Breast epithelium (tissue), 3 donors: ENCODE measurements around the gene CCDC34.

Experiments used
- CTCF ChIP-seq, 3 donors: fragments of 450-650 bp; IDR thresholded peaks; one replicate each; pipeline ENCODE4 v1.5.1; 2016 to 2017; ENCODE audit warnings: antibody characterized with exemption in 3 of 3, mild to moderate bottlenecking in 3 of 3, moderate library complexity in 3 of 3
- POLR2A ChIP-seq: fragments of 450-650 bp; IDR thresholded peaks from one replicate; pipeline ENCODE4 v1.6.1; 2016; ENCODE audit warnings: antibody characterized with exemption, mild to moderate bottlenecking, moderate library complexity

- TF ChIP-seq POLR2A (no peak), CTCF (IDR thresholded peaks at IDR 0.05) (no peak)
Measured at GRCh38 chr11:27402450-27402849, 39.4 kb upstream of the CCDC34 start.
